ENCODE data around the gene APOH.
"Not testable (repeated sequence)": the region's sequence is repeated elsewhere in the genome, so short reads cannot be mapped to it uniquely, and the experiment has no call there.

The APOH gene

GRCh38 chr17:66228887-66229782 is at the start of gene APOH:
Gene APOH (minus strand): TSS chr17:66229415. CDS start chr17:66229379, 36 bp downstream.
- no peak for DNase-seq (ENCODE audit: low spot score)

- no peak for DNase-seq (ENCODE audit: low spot score)
Measured at GRCh38 chr17:66277191-66277590, 48.0 kb upstream of the APOH start.

DNA sequence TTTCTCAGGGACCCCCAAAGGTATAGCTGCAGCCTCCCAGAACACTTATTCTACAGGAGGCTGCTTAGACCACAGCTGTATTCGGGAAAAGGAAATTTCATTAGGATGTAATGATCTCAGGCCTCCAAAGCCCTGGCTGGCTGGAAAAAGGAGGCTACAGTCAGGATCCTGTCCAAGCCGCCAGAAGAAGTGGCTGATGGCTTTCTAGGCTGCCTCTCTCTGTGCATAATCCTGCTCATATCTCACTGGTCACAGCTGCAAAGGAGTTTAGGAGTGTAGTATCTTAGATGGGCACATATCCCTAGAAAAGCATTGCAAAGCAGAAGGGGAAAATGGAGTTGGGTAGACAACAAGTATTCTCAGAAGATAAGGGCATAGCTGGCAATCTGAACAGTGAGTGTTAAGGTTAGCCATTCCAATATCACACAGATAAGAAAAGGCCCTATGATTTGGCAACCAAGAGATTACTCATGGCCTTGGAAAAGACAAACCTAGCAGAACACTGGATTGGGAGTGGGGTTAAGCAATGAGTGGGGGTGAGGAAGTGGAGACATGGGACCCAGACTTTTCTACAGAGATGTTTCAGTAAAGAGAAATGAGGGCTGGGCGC is 47.2 kb upstream of the APOH start:
- DNase-seq (ENCODE audit: low spot score): no peak

GRCh38 chr17:66275651-66276050 is 46.4 kb upstream of the APOH start:
- DNase-seq (ENCODE audit: low spot score): peak; percentile 79

GRCh38 chr17:66273586-66273848 is 44.3 kb upstream of the APOH start:
- DNase-seq (ENCODE audit: low spot score): no peak

DNA sequence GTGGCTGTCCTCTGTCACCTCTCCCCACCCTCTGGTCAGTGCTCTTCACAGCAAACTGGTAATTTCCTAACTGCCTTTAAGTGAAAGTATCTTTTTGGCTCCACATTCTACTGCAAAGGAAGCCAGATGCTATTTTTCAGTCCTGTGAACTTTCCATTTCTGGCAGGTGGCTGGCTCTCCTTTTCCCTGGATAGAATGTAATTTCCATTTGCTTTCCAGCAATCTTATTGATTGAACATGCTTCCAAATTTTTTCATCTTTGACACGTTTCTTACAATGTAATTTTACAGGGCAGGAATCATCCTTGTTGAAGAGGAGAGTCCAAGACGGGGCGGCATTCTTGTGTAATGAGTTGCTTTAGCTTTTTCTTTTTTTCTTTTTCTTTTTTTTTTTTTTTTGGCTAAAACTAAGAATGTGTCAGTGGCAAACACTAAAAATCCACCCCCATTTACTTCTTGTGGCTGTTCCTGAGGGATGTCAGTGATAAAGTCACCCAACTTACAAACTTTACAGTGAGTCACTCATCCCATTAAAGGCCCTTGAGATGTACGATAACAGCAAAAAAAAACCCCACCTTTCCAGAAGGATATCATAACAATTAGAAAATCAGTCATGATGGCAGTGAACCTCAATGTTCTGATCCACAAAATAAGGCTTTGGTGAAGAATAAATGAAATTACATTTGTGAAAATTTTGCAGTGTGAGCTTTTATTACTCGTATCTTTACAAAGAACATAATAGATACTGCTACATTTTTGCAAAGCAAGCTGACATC is 43.8 kb upstream of the APOH start:
- DNase-seq (ENCODE audit: low spot score): peak; percentile 68

DNA sequence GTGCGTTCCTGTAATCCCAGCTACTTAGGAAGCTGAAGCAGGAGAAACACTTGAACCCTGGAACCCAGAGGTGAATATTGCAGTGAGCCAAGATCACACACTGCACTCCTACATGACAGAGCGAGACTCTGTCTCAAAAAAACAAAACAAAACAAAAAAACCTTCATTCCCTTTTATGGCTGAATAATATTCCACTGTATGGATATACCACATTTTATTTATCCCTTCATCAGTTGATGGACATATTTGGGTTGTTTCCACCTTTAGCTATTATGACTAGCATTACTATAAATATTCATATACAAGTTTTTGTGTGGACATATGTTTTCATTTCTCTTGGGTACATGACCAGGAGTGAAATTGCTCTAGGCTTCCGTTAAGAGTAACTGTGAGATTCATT is 42.3 kb upstream of the APOH start:
- DNase-seq (ENCODE audit: low spot score): no peak

DNA sequence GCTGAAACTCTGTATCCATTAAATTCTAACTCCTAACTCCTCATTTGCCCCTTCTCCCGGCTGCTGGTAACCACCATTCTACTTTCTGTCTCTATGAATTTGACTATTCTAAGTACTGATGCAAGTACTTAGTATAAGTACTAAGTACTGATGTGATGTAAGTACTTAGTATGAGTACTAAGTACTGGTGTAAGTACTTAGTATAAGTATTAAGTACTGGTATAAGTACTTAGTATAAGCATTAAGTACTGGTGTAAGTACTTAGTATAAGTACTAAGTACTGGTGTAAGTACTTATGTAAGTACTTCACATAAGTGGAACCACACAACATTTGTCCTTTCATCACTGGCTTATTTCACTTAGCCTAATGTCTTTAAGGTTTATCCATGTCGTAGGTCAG is 40.9 kb upstream of the APOH start:
- DNase-seq (ENCODE audit: low spot score): no peak

- DNase-seq (ENCODE audit: low spot score): peak; percentile 75
Measured at GRCh38 chr17:66268247-66268927, 39.2 kb upstream of the APOH start.

DNA sequence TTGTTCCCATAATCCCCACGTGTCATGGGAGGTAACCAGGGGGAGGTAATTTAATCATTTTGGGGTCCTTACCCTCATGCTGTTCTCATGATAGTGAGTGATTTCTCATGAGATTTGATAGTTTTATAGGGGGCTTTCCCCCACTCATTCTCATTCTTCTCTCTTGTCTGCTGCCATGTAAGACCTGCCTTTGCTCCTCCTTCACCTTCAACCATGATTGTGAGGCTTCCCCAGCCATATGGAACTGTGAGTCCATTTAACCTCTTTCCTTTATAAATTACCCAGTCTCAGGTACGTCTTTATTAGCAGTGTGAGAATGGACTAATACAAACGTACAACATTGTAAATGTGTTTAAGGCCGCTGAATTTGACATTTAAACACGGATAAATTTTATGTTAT is 35.5 kb upstream of the APOH start:
- DNase-seq (ENCODE audit: low spot score): no peak

DNA sequence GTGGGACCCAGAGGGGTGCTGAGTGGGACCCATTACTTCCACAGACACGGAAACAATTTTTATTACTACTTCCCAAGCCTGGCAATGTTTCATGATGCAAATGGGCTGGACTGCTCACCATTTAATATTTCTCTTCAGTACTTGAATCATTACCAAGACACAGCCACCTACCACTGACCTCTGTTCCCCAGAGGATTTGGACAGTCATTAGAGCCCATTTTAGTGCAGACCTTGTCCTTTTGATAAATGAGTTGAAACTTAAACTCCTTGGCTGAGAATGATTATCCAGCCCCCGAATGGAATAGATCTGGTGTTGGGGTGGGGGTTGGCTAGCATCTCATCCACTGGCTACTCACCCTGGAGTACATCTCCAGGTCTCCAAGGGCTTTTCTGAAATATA is 33.6 kb upstream of the APOH start:
- DNase-seq (ENCODE audit: low spot score): no peak

GRCh38 chr17:66260688-66261087 is 31.5 kb upstream of the APOH start:
- DNase-seq (ENCODE audit: low spot score): no peak

- DNase-seq (ENCODE audit: low spot score): no peak
Measured at GRCh38 chr17:66260275-66260674, 31.1 kb upstream of the APOH start.

GRCh38 chr17:66255527-66255971 is 26.3 kb upstream of the APOH start:
- no peak for DNase-seq (ENCODE audit: low spot score)

- DNase-seq (ENCODE audit: low spot score): peak; percentile 61
Measured at GRCh38 chr17:66255112-66255511, 25.9 kb upstream of the APOH start.

DNA sequence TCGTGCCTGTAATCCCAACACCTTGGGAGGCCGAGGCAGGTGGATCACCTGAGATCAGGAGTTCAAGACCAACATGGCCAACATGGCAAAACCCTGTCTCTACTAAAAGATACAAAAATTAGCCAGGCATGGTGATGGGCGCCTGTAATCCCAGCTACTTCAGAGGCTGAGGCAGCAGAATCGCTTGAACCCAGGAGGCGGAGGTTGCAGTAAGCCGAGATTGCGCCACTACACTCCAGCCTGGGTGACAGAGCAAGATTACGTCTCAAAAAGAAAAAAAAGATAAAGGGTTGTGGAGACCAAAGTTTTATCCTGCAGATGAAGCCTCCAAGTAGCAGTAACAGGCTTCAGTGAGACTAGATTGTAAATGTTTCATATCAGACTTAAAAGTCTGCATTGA is 24.2 kb upstream of the APOH start:
- not testable (repeated sequence) for DNase-seq (ENCODE audit: low spot score)

DNA sequence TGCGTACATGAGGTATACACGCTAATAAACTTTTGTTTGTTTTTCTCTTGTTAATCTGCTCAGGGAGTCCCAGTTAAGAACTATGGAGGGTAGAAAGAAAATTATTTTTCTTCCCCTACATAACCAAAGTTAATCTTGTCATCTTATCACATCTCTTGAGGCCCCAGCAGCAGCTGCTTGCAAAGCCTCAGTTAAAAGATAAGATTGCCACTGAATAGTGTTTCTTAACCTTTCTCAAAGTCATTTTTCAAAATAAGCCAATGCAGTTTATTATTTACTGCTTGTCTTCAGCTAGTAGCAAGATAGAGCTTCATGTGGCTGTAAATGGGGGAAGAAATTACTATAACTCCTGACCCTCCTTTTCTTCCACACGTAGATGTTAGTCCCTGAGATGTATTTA is 21.5 kb upstream of the APOH start:
- no peak for DNase-seq (ENCODE audit: low spot score)

DNA sequence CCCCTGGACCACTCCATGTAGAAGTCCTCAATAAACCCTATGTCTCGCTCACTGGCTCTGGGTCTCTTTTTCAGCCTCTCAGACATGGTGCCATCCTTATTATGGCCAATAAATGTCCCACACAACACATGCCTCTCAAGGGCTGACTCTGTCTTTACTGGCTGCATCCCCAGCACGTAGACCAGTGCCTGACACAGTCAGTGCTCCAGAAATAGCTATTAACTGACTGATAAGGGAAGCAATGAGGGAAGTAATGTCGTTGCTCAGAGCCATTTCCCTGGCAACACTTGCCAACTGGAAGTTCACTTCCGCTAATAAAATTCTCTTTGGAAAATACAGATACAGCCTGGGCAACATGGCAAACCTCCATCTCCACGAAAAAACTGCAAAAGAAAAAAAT is 19.1 kb upstream of the APOH start:
- no peak for DNase-seq (ENCODE audit: low spot score)

- DNase-seq (ENCODE audit: low spot score): no peak
Measured at GRCh38 chr17:66241839-66242238, 12.6 kb upstream of the APOH start.

DNA sequence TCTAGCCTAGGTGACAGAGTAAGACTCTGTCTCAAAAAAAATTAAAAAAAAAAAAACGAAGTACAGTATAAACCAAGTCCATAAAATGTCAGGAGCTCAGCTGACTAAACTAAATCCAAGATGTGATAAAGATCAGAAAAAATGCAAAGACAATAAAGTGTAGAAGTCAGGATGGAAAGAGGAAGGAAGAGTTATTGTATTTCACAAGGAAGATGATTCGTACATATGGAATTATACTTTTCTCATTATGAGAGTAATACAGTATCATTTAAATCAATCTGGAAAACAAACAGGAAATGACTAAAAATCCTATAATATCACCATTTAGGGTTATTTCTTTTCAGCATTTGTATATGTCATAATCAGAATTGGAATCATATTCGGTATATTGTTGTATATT is 11.4 kb upstream of the APOH start:
- DNase-seq (ENCODE audit: low spot score): no peak

DNA sequence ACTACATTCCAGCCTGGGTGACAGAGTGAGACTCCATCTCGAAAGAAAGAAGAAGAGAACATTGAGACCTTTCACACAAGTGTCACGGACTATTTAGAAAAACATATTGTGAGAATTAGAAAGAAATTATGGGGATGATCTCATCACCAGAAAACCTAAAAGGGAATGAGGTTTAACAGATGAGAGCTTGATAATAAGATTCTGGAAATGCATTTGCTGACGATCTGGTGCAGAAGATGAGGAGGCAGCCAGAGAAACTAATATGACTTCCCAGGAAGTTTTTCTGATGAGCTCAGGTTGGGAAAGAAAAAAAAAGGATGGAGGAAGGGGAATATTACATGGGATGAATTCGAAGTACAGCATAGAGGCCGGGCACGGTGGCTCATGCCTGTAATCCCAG is 10.8 kb upstream of the APOH start:
- no peak for DNase-seq (ENCODE audit: low spot score)

GRCh38 chr17:66235377-66235994 is 6.3 kb upstream of the APOH start:
- DNase-seq (ENCODE audit: low spot score): no peak
